ENCODE results near the gene MAP3K2.

- TF ChIP-seq CTCF (IDR thresholded peaks at IDR 0.05) (no peak), POLR2A (IDR thresholded peaks at IDR 0.05) (no peak)
These were observed 112.4 kb downstream of the MAP3K2 start for GRCh38 chr2:127275356-127275755.

All from uterus (tissue), 2 donors.